ENCODE data around the gene DLD. TPM values are rescaled to one million over a fixed set of nuclear protein-coding genes. Genes with fewer than 3 reads are reported as not detected.

The DLD gene
- total and polyA plus RNA-seq, 3 donors from 2014 or later: 50.2 to 63.7 (median 57.3) TPM

DNA sequence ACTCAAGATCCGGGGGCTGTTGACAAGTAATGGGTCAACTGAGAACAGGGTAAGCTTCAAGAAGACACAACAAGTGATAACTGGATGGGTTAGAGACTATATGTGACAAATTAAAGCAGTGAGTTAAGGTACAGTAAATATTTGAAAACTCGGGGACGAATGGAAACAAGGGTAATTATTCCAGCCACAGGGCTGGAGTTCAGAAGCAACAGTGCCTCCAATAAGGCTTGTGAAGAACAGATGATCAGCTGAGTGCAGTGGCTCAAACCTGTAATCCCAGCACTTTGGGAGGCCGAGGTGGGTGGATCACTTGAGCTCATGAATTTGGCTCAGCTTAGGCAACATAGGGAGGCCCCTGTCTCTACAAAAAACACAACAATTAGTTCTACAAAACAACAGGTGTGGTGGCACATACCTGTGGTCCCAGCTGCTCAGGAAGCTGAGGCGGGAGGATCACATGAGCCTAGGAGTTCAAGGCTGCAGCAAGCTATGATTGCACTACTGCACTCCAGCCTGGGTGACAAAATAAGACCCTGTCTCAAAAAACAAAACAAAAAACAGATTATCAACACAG lies 20.5 kb upstream of the DLD start:
- WGBS, 2 donors: 79 to 83% methylated on average over 5 of the region's 5 CpGs
- H3K4me3 ChIP-seq: no peak overlapping the region
- no peaks in the 10 kb centered on the region for H3K27me3 ChIP-seq
- H3K36me3 ChIP-seq (ENCODE audit: low read depth, missing control alignments): no peaks in the 10 kb centered on the region
- TF ChIP-seq POLR2A (IDR thresholded peaks at IDR 0.05): no peak
- intact Hi-C loops (cut with DNase I; ENCODE audit: low total_unique reads): loop anchor here (10.0 kb wide), 1 partner anchor 126 kb away; the partner anchor contains the start of gene CBLL1
- H3K4me1 ChIP-seq: no peaks in the 10 kb centered on the region
- no peak overlapping the region for H3K27ac ChIP-seq
- no peak for DNase-seq
- H3K9me3 ChIP-seq: no peaks in the 10 kb centered on the region

GRCh38 chr7:107874111-107874510 lies 16.9 kb upstream of the DLD start:
- H3K36me3 ChIP-seq (ENCODE audit: low read depth, missing control alignments): no peaks in the 10 kb centered on the region
- no peaks in the 10 kb centered on the region for H3K27me3 ChIP-seq
- H3K9me3 ChIP-seq: no peaks in the 10 kb centered on the region
- H3K27ac ChIP-seq: no peak overlapping the region
- TF ChIP-seq CTCF (IDR thresholded peaks at IDR 0.05) (no peak), POLR2A (IDR thresholded peaks at IDR 0.05) (no peak)
- no peak overlapping the region for H3K4me3 ChIP-seq
- no peak for DNase-seq
- intact Hi-C loops (cut with DNase I; ENCODE audit: low total_unique reads): loop anchor here (10.0 kb wide), 1 partner anchor 129 kb away; the partner anchor contains the start of gene CBLL1
- H3K4me1 ChIP-seq: no peaks in the 10 kb centered on the region
- WGBS, 2 donors: 59 to 81% methylated on average over 2 of the region's 2 CpGs

DNA sequence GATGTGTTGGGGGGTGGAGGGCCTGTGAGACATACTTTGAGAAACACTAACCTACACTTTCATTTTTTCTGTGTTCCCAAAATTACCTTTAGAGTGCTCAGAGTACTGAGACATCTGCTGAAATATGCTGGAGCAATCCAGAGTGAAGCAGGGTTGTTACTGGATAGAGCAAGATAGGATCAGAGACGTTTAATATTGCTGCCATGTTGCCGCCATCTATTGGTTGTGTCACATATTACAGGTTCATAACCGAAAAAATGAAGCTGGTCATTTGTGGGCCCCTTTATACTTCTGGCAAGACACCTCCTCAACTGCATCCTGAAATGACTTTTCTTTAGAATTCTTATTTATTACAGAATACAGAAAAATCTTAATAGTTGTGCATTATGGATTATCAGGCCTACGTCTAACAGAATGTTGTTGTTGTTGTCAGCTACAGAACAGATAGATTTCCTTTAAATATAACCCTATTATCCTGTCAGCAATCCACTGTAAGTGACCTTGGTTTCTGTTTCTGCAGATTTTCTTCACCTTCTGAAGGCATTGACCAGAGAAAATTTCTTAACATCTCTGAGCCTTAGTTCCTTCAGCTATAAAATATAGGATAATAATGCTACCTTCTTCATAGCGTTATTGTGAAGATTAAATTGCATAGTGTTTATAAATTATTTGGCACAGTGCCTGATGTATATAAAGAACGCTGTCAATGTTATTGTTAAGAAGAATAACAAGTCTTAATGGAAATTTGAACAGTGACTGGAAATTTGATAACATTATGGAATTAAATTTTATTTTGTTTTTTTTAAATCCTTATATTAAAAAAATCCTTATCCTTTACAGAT lies 16.2 kb upstream of the DLD start:
- intact Hi-C loops (cut with DNase I; ENCODE audit: low total_unique reads): loop anchor here (10.0 kb wide), 1 partner anchor 130 kb away; the partner anchor contains the start of gene CBLL1
- Histone ChIP-seq H3K27ac (no peak overlapping the region), H3K36me3 (ENCODE audit: low read depth, missing control alignments) (no peaks in the 10 kb centered on the region), H3K27me3 (no peaks in the 10 kb centered on the region), H3K9me3 (no peaks in the 10 kb centered on the region), H3K4me3 (no peak overlapping the region), H3K4me1 (no peaks in the 10 kb centered on the region)
- DNase-seq: peak; percentile 68
- 34 to 37% methylated on average over 6 of the region's 6 CpGs for WGBS, 2 donors
- TF ChIP-seq POLR2A (IDR thresholded peaks at IDR 0.05) (no peak), CTCF (IDR thresholded peaks at IDR 0.05) (peak; percentile 65 to 77 (median 73))

DNA sequence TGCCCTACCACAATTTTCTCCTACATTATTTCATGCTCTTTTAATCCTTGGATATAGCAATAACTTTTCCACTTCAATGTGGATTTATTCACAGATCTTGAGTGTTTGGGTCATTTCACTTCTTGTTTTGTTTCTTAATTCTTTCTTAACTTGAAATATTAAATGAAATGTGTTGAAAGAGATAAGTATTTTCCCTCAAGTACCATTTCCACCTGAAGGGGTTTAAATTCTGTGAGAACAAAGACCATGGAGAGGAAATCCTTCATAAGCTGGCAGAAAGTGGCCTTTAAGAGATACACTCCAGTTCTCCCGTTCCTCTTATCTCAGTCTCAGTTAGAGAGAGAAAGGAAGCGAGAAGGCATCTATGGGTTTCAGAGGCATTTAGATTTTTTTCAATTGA lies 14.1 kb upstream of the DLD start:
- Histone ChIP-seq H3K27me3 (no peaks in the 10 kb centered on the region), H3K27ac (no peak overlapping the region), H3K36me3 (ENCODE audit: low read depth, missing control alignments) (no peaks in the 10 kb centered on the region), H3K9me3 (no peaks in the 10 kb centered on the region), H3K4me3 (no peak overlapping the region), H3K4me1 (no peaks in the 10 kb centered on the region)
- TF ChIP-seq CTCF (IDR thresholded peaks at IDR 0.05) (no peak), POLR2A (IDR thresholded peaks at IDR 0.05) (no peak)
- DNase-seq: no peak
- WGBS, 2 donors: 38 to 60% methylated on average over 2 of the region's 2 CpGs
- intact Hi-C loops (cut with DNase I; ENCODE audit: low total_unique reads): loop anchor here (10.0 kb wide), 1 partner anchor 132 kb away; the partner anchor contains the start of gene CBLL1

GRCh38 chr7:107877731-107878382 lies 13.1 kb upstream of the DLD start:
- Histone ChIP-seq H3K36me3 (ENCODE audit: low read depth, missing control alignments) (no peaks in the 10 kb centered on the region), H3K9me3 (no peaks in the 10 kb centered on the region), H3K4me3 (no peak overlapping the region), H3K27ac (no peak overlapping the region), H3K27me3 (no peaks in the 10 kb centered on the region), H3K4me1 (no peaks in the 10 kb centered on the region)
- no peak for DNase-seq
- 81% methylated on average over 5 of the region's 5 CpGs for WGBS, 2 donors
- TF ChIP-seq POLR2A (IDR thresholded peaks at IDR 0.05): no peak
- no peak for TF ChIP-seq CTCF (IDR thresholded peaks at IDR 0.05)
- intact Hi-C loops (cut with DNase I; ENCODE audit: low total_unique reads): loop anchor here (10.0 kb wide), 1 partner anchor 133 kb away; the partner anchor contains the start of gene CBLL1

Data from testis (tissue), 3 donors.